Central memory CD4-positive, alpha-beta T cell (primary cell): Measurements from ENCODE around the gene EXOC4.

Source experiments
- DNase-seq: peaks from one replicate; pipeline ENCODE4 v3.0.0; 2022

Gene EXOC4

DNA sequence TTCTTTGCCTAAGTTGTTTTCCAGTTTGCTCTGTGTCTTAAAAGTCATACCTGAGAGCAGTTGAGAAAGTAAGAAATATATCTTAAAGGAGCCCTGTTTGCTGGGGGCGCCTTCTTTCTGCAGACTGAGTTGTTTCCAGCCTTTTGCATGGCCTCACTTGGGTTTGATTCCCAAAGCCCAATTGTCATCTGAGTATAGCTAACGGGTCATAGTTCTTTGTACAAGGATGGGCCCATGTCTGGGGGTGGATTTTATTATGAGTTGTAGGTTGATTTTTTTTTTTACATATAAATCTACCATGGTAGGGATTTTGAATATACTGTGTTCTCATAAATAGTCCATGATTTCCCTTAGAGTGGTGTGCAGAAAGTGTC is 555.6 kb downstream of the EXOC4 start:
- no peak for DNase-seq

DNA sequence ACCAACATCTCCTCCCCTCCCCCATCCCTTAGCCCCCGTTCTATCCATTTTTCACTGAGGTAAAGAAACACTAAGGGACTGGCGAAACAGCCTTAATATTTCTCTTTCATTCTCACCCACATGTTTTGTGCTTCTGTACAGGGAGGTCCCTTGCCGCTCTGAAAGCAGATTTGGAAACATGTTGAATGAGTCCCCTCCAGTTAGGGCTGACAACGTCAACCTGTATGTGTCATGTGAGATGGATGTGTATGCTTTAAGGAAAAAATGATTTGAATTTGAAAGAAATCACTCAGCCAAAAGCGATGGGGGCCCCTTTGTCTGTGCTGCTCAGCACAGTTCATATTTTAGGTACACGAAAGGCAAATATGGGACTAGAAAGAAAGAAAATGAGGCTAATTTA is 560.0 kb downstream of the EXOC4 start:
- DNase-seq = no peak

DNA sequence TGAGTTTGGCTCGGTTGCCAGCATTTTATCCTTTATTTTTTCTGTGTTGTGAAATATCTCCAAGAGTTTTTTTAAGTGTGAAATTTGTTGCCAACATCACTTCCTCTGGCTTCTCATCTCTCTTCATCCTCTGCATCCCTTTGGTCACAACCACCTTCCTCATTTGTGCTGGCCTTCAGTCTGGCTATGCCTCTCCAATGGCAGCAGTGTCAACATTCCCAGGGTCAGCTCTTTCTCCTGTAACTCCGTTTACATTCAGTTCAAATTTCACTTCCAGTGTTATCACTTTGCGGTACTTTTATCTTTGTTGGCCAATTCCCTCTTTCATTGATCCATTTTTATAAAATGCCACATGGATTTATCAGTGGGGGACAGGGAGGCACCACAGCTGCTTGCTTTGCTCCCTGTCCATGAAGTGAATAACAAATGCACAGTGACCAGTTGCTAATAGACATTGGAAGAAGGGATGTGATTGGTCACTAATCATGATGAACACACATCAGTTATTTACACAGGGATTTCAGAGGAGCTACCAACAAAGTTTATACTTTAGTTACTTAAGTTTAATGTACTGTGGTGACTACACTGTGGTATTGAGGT is 562.8 kb downstream of the EXOC4 start:
- no peak for DNase-seq

GRCh38 chr7:133819695-133820094 is 566.8 kb downstream of the EXOC4 start:
- no peak for DNase-seq

- DNase-seq = no peak
Observed at GRCh38 chr7:133820584-133820983, 567.7 kb downstream of the EXOC4 start.

GRCh38 chr7:133821171-133821570 is 568.3 kb downstream of the EXOC4 start:
- no peak for DNase-seq

DNA sequence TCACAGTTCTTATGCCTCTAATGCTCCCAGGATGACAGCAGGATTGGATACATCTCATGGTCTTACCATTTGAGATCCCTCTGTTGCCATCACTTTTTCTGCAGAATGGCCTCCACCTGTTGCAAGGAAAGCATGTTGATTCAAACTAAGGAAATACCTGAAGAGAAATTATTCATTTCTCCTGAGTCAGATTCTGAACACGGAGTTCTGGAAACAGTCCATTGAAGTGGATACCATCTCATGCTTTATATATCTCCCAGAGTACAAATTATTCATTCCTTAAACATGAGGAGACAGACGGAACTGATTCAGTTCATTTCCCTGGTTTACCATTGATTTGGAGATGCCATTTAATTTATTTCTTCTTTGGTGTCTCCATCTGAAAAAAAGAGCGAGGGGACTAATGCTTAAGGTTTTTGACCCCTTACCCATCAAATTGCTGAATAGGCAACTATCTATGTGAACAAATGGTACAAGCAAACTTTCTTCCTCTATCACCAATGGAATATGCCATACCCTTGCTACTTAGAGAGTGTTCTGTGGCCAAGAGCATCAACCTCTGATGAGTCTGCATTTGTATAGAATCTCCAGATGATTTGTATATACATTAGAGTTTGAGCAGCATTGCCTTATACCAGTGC is 569.2 kb downstream of the EXOC4 start:
- DNase-seq = no peak

- DNase-seq = no peak
Observed at GRCh38 chr7:133822868-133823552, 570.1 kb downstream of the EXOC4 start.

- DNase-seq = no peak
Observed at GRCh38 chr7:133824132-133824531, 571.3 kb downstream of the EXOC4 start.

GRCh38 chr7:133827707-133828623 is 575.1 kb downstream of the EXOC4 start:
- no peak for DNase-seq

- no peak for DNase-seq
Observed at GRCh38 chr7:133828906-133829305, 576.0 kb downstream of the EXOC4 start.

DNA sequence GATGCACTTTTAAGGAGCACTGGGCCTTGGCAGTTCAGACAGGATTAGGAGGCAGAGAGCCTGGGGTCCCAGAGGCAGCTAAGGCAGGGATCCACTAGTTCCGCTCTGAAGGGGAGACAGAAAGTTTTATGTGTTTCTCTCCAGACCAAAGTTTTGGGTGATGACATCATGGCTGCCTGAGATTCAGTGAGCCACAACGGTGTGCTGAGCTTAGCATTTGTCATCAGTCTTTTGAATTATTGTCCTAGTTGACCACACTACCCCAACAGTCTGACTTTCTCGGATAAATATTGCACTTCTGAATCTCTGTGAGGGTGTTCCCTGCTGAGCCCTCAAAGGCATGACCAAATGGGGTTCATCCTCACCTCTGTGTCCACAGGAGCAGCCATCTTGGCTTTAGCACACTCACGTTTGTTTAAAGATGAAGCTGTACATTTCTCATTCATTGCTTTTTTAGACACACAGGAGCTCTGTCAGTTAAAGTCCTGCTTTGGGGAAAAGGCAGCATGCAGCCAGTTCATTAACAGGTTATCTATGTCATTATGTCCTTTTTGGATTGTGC is 576.5 kb downstream of the EXOC4 start:
- no peak for DNase-seq

GRCh38 chr7:133830081-133830480 is 577.2 kb downstream of the EXOC4 start:
- DNase-seq = no peak

GRCh38 chr7:133836666-133837065 is 583.8 kb downstream of the EXOC4 start:
- DNase-seq = no peak

- DNase-seq = no peak
Observed at GRCh38 chr7:133837224-133837623, 584.3 kb downstream of the EXOC4 start.

- DNase-seq = no peak
Observed at GRCh38 chr7:133839121-133839520, 586.2 kb downstream of the EXOC4 start.

DNA sequence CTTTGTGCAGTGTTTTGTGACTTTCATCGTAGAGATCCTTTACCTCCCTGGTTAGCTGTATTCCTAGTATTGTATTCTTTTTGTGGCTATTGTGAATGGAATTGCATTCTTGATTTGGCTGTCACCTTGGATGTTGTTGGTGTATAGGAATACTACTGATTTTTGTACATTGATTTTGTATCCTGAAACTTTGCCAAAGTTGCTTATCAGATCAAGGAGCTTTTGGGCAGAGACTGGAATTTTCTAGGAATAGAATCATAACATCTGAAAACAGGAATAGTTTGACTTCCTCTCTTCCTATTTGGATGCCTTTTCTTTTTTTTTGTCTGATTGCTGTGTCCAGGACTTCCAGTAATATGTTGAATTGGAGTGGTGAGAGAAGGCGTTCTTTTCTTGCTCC is 590.5 kb downstream of the EXOC4 start:
- no peak for DNase-seq

DNA sequence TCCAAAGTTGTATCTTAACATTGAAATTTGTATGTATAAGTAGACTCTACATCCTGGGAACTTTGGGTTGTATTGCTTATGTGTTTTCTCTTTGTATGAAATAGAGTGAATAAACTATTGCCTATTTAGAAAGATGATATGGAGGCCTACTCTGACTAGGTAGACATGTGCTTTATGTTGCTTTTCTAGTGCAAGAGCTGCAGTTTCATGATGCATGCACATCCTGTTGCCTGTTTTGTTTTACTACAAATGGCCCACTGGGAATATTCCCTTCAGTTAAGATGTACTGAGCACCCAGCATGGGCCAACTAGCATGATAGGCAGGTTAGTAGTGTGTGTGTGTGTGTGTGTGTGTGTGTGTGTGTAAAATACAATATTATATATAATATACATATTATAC is 592.1 kb downstream of the EXOC4 start:
- no peak for DNase-seq

- no peak for DNase-seq
Observed at GRCh38 chr7:133846203-133846945, 593.5 kb downstream of the EXOC4 start.

- DNase-seq = no peak
Observed at GRCh38 chr7:133850497-133851280, 597.8 kb downstream of the EXOC4 start.

DNA sequence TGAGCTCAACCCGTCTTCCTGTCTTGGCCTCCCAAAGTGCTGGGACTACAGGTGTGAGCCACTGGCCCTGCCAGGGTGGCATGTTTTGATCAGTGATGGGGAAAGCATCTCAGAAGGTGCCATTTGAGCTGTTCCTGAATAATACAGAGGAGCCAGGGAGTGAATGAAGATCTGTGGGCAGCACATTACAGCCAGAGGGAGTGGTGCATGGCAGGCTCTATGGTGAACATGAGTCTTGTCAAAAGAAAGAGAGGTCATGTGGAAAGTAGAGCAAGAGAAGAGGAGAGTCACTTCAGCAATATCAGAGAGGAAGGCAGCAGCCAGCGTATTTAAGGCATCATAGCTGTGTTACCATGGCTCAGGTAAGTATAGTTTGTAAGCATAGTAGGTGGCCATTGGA is 598.5 kb downstream of the EXOC4 start:
- DNase-seq = no peak
